H1 (cell line): Measurements from ENCODE around the gene CCDC59. TPM values are rescaled to one million over a fixed set of nuclear protein-coding genes. Genes with fewer than 3 reads are reported as not detected.

Source experiments
- ATF3 ChIP-seq: IDR thresholded peaks from 2 replicates; pipeline ENCODE4 v1.6.1; 2011; ENCODE audit warnings: low read depth, mild to moderate bottlenecking, low read length; ENCODE audit not compliant: insufficient read depth
- BCL11A ChIP-seq, 2 experiments: IDR thresholded peaks; one replicate each; pipeline ENCODE4 v1.6.1; 2011; ENCODE audit warnings: low read depth in 2 of 2, low read length in 2 of 2, mild to moderate bottlenecking in 2 of 2
- YY1 ChIP-seq: IDR thresholded peaks from 2 replicates; pipeline ENCODE4 v1.6.1; 2011; ENCODE audit warnings: low read depth, mild to moderate bottlenecking, low read length
- polyA plus RNA-seq, 7 experiments: library from polyadenylated mRNA; depleted of rRNA in 3 of 7; stranded (reverse) in 5 of 7; unstranded in 2 of 7; fragments of >200 nt in 5 of 7; fragments of 200-250 nt in 2 of 7; gene quantifications; 1 replicate in 5 of 7; 2 replicates in 1 of 7; 4 replicates in 1 of 7; pipeline versions ENCODE4 v1.2.1 to v1.2.3, GENCODE V29; 2011 to 2013; ENCODE audit warnings: missing spikeins in 2 of 7, mixed read lengths in 2 of 7
- total RNA-seq: library from RNA; stranded (reverse); fragmentation: NEBNext Ultra II Directional; extraction: Animal tissue kit (Norgen Biotek cat#: 25700); gene quantifications from 2 replicates; pipeline ENCODE4 v1.2.1, GENCODE V29; 2021

Gene CCDC59
- total and polyA plus RNA-seq, 2 of the 8 experiments (the other 6 are each of a cell fraction or from before 2014, with no cell fraction given): 11.6 to 54.0 TPM

- no peak for TF ChIP-seq ATF3
- TF ChIP-seq BCL11A (IDR thresholded peaks at IDR 0.05; ENCODE audit: low read depth in 2 of 2, low read length in 2 of 2): no peak
- no peak for TF ChIP-seq YY1
Measured at GRCh38 chr12:82359115-82359478, 910 bp upstream of the CCDC59 start (continued).
